ENCODE measurements around the gene AIDA.

DNA sequence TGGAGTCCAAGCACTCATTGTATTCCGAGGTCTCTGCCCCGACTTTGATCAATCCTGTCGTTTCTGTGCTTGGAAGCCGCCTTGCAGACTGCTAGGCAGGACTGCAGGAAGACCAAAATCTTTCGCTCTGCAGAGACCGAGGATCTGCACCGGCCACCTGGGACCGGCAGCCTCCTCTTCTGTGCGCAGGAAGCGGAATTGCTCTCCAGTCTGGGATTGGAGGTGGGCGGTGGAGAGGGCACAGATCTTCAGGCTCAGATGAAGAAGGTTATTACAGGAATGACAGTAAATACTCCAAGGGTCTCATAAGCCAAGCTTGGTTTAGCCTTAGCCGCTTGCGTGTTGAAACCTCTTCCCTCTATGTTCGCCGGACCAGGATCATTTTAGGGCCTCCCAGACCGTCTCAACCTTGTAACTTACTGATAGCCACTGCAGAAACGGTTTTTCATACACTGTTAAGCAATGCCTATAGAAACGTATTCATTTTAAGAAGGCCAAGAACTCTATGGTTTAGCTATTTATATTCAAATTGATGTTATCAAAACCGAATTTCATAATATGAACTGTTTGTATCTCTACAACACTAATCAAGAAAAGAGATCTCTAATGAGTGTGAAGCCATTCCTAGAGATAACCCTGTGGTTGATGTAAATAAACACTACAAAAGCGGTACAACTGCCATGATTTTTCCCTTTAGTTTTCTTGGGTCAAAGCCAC, 93.3 kb downstream of the AIDA start:
- TF ChIP-seq, protein P1, sequence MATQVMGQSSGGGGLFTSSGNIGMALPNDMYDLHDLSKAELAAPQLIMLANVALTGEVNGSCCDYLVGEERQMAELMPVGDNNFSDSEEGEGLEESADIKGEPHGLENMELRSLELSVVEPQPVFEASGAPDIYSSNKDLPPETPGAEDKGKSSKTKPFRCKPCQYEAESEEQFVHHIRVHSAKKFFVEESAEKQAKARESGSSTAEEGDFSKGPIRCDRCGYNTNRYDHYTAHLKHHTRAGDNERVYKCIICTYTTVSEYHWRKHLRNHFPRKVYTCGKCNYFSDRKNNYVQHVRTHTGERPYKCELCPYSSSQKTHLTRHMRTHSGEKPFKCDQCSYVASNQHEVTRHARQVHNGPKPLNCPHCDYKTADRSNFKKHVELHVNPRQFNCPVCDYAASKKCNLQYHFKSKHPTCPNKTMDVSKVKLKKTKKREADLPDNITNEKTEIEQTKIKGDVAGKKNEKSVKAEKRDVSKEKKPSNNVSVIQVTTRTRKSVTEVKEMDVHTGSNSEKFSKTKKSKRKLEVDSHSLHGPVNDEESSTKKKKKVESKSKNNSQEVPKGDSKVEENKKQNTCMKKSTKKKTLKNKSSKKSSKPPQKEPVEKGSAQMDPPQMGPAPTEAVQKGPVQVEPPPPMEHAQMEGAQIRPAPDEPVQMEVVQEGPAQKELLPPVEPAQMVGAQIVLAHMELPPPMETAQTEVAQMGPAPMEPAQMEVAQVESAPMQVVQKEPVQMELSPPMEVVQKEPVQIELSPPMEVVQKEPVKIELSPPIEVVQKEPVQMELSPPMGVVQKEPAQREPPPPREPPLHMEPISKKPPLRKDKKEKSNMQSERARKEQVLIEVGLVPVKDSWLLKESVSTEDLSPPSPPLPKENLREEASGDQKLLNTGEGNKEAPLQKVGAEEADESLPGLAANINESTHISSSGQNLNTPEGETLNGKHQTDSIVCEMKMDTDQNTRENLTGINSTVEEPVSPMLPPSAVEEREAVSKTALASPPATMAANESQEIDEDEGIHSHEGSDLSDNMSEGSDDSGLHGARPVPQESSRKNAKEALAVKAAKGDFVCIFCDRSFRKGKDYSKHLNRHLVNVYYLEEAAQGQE (IDR thresholded peaks at IDR 0.05; ENCODE audit: insufficient replicate concordance, low read depth), result no peak
- TF ChIP-seq, protein P2, sequence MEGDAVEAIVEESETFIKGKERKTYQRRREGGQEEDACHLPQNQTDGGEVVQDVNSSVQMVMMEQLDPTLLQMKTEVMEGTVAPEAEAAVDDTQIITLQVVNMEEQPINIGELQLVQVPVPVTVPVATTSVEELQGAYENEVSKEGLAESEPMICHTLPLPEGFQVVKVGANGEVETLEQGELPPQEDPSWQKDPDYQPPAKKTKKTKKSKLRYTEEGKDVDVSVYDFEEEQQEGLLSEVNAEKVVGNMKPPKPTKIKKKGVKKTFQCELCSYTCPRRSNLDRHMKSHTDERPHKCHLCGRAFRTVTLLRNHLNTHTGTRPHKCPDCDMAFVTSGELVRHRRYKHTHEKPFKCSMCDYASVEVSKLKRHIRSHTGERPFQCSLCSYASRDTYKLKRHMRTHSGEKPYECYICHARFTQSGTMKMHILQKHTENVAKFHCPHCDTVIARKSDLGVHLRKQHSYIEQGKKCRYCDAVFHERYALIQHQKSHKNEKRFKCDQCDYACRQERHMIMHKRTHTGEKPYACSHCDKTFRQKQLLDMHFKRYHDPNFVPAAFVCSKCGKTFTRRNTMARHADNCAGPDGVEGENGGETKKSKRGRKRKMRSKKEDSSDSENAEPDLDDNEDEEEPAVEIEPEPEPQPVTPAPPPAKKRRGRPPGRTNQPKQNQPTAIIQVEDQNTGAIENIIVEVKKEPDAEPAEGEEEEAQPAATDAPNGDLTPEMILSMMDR (IDR thresholded peaks at IDR 0.05; ENCODE audit: insufficient read depth, low read length), result no peak

All from HL-60 (cell line).